OCI-LY7 (cell line): ENCODE measurements around the gene PKIB. TPM values are rescaled to one million over a fixed set of nuclear protein-coding genes. Genes with fewer than 3 reads are reported as not detected.

Experiments used
- BruUV-seq: library from RNA; stranded (reverse); fragments of 400-500 nt; replicated peaks from 2 replicates; lab custom pipeline; 2021; lab: Mats Ljungman, UMichigan
- CTCF ChIA-PET: fragments of 300-600 bp; sonication (Branson Sonifier 250); formaldehyde crosslinking; loops from one replicate; lab custom pipeline; 2022; ENCODE audit warnings: antibody characterized with exemption; ENCODE audit not compliant: unreplicated experiment; lab: Charles Lee
- POLR2A ChIA-PET: fragments of 300-600 bp; sonication (Branson Sonifier 250); formaldehyde crosslinking; loops from one replicate; lab custom pipeline; 2022; ENCODE audit warnings: antibody characterized with exemption; lab: Charles Lee
- DNase-seq: peaks from one replicate; pipeline ENCODE4 v3.0.0-alpha.2; 2015; ENCODE audit warnings: low spot score
- H2AFZ ChIP-seq: fragments of 200-600 bp; sonication (generic), shearing (Covaris generic); 2 replicates; pipeline ENCODE4 v1.6.1; 2014; ENCODE audit warnings: mild to moderate bottlenecking, antibody characterized with exemption, low read length, moderate library complexity
- H3K27ac ChIP-seq: fragments of 200-600 bp; sonication (generic); 2 replicates; pipeline ENCODE4 v1.5.1; 2014; ENCODE audit warnings: mixed run types, low read depth, mild to moderate bottlenecking, moderate library complexity, low read length, inconsistent platforms; ENCODE audit not compliant: poor library complexity, severe bottlenecking
- H3K36me3 ChIP-seq: fragments of 200-600 bp; sonication (generic); 2 replicates; pipeline ENCODE4 v1.6.1; 2014; ENCODE audit warnings: mild to moderate bottlenecking, antibody characterized with exemption, low read length, moderate library complexity, mixed read lengths; ENCODE audit not compliant: insufficient read depth
- H3K4me1 ChIP-seq: fragments of 200-600 bp; sonication (generic); 2 replicates; pipeline ENCODE4 v1.5.1; 2014; ENCODE audit warnings: mild to moderate bottlenecking, low read length; ENCODE audit not compliant: insufficient read depth, poor library complexity, severe bottlenecking
- H3K4me2 ChIP-seq: fragments of 200-600 bp; sonication (generic); 2 replicates; pipeline ENCODE4 v1.6.1; 2014; ENCODE audit warnings: mild to moderate bottlenecking, low read length
- H3K4me3 ChIP-seq: fragments of 200-600 bp; sonication (generic); 2 replicates; pipeline ENCODE4 v1.5.1; 2014; ENCODE audit warnings: mild to moderate bottlenecking, low read depth, low read length; ENCODE audit not compliant: poor library complexity, severe bottlenecking
- H3K79me2 ChIP-seq: fragments of 200-600 bp; sonication (generic); 2 replicates; pipeline ENCODE4 v1.6.1; 2016; ENCODE audit warnings: low read depth, mild to moderate bottlenecking, low read length, moderate library complexity, mixed read lengths; ENCODE audit not compliant: insufficient read depth
- H3K9me2 ChIP-seq: fragments of 200-600 bp; sonication (generic); 2 replicates; pipeline ENCODE4 v1.6.1; 2016; ENCODE audit warnings: mild to moderate bottlenecking, low read length, mixed read lengths; ENCODE audit not compliant: insufficient read depth
- H3K9me3 ChIP-seq: fragments of 200-600 bp; sonication (generic); 2 replicates; pipeline ENCODE4 v1.6.1; 2014; ENCODE audit warnings: mild to moderate bottlenecking, mixed run types, low read length, mixed read lengths
- H4K20me1 ChIP-seq: fragments of 200-600 bp; sonication (generic); 2 replicates; pipeline ENCODE4 v1.6.1; 2014; ENCODE audit warnings: mild to moderate bottlenecking, antibody characterized with exemption, low read length, moderate library complexity, mixed read lengths; ENCODE audit not compliant: insufficient read depth
- CTCF ChIP-seq: fragments of 200-600 bp; sonication (generic); conservative IDR thresholded peaks from 2 replicates; pipeline ENCODE4 v1.5.1; 2014; ENCODE audit warnings: mild to moderate bottlenecking, antibody characterized with exemption, low read length, moderate library complexity, mixed read lengths
- EZH2phosphoT487 ChIP-seq: fragments of 200-600 bp; sonication (generic); IDR thresholded peaks from 2 replicates; pipeline ENCODE4 v1.6.1; 2018; ENCODE audit warnings: low read depth, borderline replicate concordance, mild to moderate bottlenecking, mixed run types, antibody characterized with exemption, low read length, moderate library complexity, mixed read lengths
- intact Hi-C: fragments of 100-400 bp; cut with micrococcal nuclease; formaldehyde crosslinking; loops from one replicate; pipeline ENCODE4 v1.10.0; 2022; ENCODE audit not compliant: unreplicated experiment
- total RNA-seq, 2 experiments: library from RNA; depleted of rRNA in 1 of 2; stranded (reverse); fragments of >200 nt in 1 of 2; shearing (Covaris generic) in 1 of 2; gene quantifications; 2 replicates each; pipeline ENCODE4 v1.2.3, GENCODE V29; 2014 to 2022

Gene PKIB
- total RNA-seq, 2 experiments from 2014 or later = 0.46 TPM; not detected in 1

GRCh38 chr6:122612838-122613237 is 2.6 kb downstream of the PKIB start:
- intact Hi-C loops = no loop called here
- no peak for DNase-seq
- no peak for TF ChIP-seq EZH2phosphoT487
- no peak for TF ChIP-seq CTCF
- Histone ChIP-seq H3K36me3 (no peaks in the 10 kb centered on the region), H2AFZ (no peak overlapping the region), H3K9me2 (no peaks in the 10 kb centered on the region), H3K27ac (no peak overlapping the region), H3K4me3 (no peak overlapping the region), H4K20me1 (no peaks in the 10 kb centered on the region), H3K9me3 (no peaks in the 10 kb centered on the region), H3K4me1 (no peaks in the 10 kb centered on the region), H3K79me2 (no peaks in the 10 kb centered on the region), H3K4me2 (no peak overlapping the region)
- POLR2A ChIA-PET = no interaction called here
- no TSS peak for BruUV-seq
- CTCF ChIA-PET = no interaction called here

DNA sequence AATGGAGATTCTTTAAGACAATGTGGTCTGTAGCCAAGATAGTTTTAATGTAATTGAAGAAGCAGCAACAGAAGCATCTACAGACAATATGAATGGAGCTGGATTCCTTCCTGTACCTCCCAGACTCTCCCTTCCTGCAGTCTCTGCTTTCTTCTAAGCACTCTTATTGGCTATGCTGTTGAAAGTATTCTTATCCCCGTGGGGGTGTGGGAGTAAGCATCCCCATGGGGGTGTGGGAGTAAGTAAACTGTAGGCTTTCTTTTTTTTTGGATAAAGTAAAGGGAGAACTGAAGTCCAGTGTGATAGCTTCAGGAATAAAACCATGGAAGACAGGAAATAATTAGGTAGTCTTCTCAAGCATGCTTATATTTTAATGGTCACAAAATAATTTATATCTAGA is 4.1 kb downstream of the PKIB start:
- TF ChIP-seq EZH2phosphoT487 = no peak
- no peak for TF ChIP-seq CTCF
- no peaks in the 10 kb centered on the region for H3K36me3 ChIP-seq
- CTCF ChIA-PET = no interaction called here
- DNase-seq = no peak
- no peak overlapping the region for H2AFZ ChIP-seq
- H3K4me2 ChIP-seq = no peak overlapping the region
- BruUV-seq = no TSS peak
- H3K79me2 ChIP-seq = no peaks in the 10 kb centered on the region
- no peaks in the 10 kb centered on the region for H3K4me1 ChIP-seq
- H3K4me3 ChIP-seq = no peak overlapping the region
- POLR2A ChIA-PET = interaction anchor here (1.1 kb wide), 1 partner anchor 8 kb away, joined by 3 read pairs; no protein-coding TSS in a partner anchor
- no peaks in the 10 kb centered on the region for H4K20me1 ChIP-seq
- no peak overlapping the region for H3K27ac ChIP-seq
- H3K9me3 ChIP-seq = no peaks in the 10 kb centered on the region
- no peaks in the 10 kb centered on the region for H3K9me2 ChIP-seq
- intact Hi-C loops = no loop called here

DNA sequence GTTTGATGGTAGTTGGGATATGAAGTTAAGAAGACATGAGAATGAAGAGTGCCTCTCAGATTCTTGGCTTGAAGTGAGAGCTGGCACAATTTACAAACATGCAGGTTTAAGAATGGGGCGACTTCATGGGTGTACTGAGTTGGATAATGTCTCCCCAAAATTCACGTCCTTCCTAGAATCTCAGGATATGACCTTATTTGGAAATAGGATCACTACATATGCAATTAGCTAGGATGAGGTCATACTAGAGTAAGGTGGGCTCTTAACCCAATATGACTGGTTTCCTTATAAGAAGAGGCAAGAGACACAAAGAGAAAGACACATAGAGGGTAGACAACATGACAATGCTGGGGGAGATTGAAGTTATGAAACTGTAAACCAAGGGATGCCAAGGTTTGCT is 5.2 kb downstream of the PKIB start:
- CTCF ChIA-PET = no interaction called here
- no TSS peak for BruUV-seq

More for the DNA sequence above, 5.2 kb downstream of the PKIB start:
- Histone ChIP-seq H3K9me2 (no peaks in the 10 kb centered on the region), H3K4me2 (no peak overlapping the region), H3K36me3 (no peaks in the 10 kb centered on the region), H3K27ac (no peak overlapping the region), H3K4me1 (no peaks in the 10 kb centered on the region), H2AFZ (no peak overlapping the region), H3K4me3 (no peak overlapping the region), H3K79me2 (no peaks in the 10 kb centered on the region), H3K9me3 (no peaks in the 10 kb centered on the region), H4K20me1 (no peaks in the 10 kb centered on the region)
- TF ChIP-seq CTCF = no peak
- TF ChIP-seq EZH2phosphoT487 = no peak
- no peak for DNase-seq
- intact Hi-C loops = no loop called here
- POLR2A ChIA-PET = interaction anchor here (0.6 kb wide), 1 partner anchor 362 kb away, joined by 4 read pairs; no protein-coding TSS in a partner anchor
